Measurements from ENCODE around the gene IL5RA. TPM values are rescaled to one million over a fixed set of nuclear protein-coding genes. Genes with fewer than 3 reads are reported as not detected.

The IL5RA gene, protein sequence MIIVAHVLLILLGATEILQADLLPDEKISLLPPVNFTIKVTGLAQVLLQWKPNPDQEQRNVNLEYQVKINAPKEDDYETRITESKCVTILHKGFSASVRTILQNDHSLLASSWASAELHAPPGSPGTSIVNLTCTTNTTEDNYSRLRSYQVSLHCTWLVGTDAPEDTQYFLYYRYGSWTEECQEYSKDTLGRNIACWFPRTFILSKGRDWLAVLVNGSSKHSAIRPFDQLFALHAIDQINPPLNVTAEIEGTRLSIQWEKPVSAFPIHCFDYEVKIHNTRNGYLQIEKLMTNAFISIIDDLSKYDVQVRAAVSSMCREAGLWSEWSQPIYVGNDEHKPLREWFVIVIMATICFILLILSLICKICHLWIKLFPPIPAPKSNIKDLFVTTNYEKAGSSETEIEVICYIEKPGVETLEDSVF
- total RNA-seq (2022; extraction: Qiagen RNA extraction), result not detected in 5 replicates

DNA sequence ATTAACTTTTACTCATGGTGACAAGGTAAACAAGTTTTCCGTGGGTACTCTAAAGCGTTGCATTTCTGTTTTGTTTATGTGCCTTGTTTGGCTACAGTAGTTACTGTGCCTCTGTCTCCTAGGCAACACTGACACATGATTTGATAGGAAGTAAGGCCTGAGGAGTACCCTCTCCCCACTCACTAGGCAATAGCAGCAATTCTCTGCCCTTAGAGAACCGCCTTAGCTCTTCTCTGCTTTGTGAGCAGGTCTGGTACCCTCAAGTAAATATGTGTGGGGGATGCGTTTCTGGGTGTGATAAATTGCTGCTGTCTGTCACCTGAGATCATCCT lies at the start of gene IL5RA:
TSS of gene IL5RA (minus strand) at position 76 of the 332 bp plus-strand sequence. CDS start 5,390 bp downstream, outside the sequence.

DNA sequence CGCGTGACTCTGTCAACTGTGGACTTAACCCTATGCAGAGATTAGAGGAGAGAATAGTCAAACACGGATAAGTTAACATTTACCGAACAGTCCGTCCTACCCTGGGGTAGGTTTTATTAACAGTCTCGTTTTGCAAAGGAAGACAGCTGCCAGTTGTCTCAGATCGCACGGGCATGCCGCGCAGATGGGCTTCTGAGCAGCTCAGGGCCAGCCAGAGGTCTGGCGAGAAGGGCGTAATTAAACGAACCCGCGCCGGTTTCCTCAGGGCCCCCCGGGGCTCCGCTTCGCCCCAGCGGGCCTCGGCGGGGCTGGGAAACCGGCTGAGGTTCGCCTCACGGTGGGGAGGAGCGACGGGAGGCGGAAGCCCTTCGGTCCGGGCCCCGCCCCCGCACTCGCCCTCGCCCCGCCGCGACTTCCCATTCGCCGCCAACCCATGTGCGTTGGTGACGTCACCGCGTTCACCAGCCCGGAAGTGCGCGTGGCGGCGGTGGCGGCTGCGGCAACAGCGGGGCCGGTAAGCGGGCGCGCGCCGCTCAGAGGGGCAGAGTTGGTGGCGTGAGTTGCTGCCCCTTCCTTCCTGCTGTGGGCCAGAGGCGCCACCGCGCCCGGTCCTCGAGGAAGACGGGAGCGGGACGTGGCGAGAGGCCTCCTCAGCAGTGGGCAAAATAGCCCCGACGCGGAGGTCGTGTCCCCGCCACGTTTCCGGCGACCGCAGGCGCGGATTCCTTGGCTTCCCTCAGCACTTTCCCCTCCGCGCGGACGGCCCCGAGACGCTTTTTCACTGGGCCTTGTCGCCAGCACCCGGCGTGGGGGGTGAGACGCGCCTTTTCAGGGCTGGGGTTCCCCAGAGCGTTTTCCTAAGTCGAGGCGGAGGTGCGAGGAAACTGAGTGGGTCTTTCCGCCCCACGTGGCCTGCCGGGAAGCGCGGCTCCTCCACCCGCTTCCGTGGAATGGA lies 16.6 kb upstream of the IL5RA start, which contains the start of gene TRNT1:
TSS of gene TRNT1 (plus strand) at position 464 of the 955 bp plus-strand sequence. CDS start 2,101 bp downstream, outside the sequence.

Other genes starting within 250 kb of the IL5RA start
- 26.5 to 30.2 TPM (median 27.2 TPM) in 5 replicates for gene TRNT1, start 16.6 kb upstream of the IL5RA start, total RNA-seq (2022; extraction: Qiagen RNA extraction)
- gene CRBN, start 69.3 kb upstream of the IL5RA start, total RNA-seq (2022; extraction: Qiagen RNA extraction), result 22.2 to 33.0 TPM (median 29.8 TPM) in 5 replicates

Measured in A549 treated with Mapracorat at 1 μM for 4 hours (cell line).